ENCODE results near the gene TNRC6C. TPM values are rescaled to one million over a fixed set of nuclear protein-coding genes. Genes with fewer than 3 reads are reported as not detected.

Gene TNRC6C
- total RNA-seq, 1 donor from 2014 or later = 20.9 TPM

GRCh38 chr17:78082988-78083387 is 124.5 kb downstream of the TNRC6C start:
- DNase-seq = peak; percentile 78

GRCh38 chr17:78086740-78087139 is 128.2 kb downstream of the TNRC6C start:
- DNase-seq = no peak

GRCh38 chr17:78088529-78088928 is 130.0 kb downstream of the TNRC6C start:
- DNase-seq = no peak

- DNase-seq = no peak
These were observed 131.2 kb downstream of the TNRC6C start for GRCh38 chr17:78089576-78090281.

GRCh38 chr17:78092794-78093324 is 134.4 kb downstream of the TNRC6C start:
- DNase-seq = no peak

- DNase-seq = no peak
These were observed 136.5 kb downstream of the TNRC6C start for GRCh38 chr17:78095035-78095434.

GRCh38 chr17:78096093-78096492 is 137.6 kb downstream of the TNRC6C start:
- DNase-seq = no peak

GRCh38 chr17:78101112-78101511 is 142.6 kb downstream of the TNRC6C start:
- DNase-seq = no peak

GRCh38 chr17:78101542-78101941 is 143.0 kb downstream of the TNRC6C start:
- DNase-seq = no peak

GRCh38 chr17:78103311-78103710 is 144.8 kb downstream of the TNRC6C start:
- DNase-seq = no peak

- no peak for DNase-seq
These were observed 146.0 kb downstream of the TNRC6C start for GRCh38 chr17:78104540-78104941.

GRCh38 chr17:78105101-78105500 is 146.6 kb downstream of the TNRC6C start:
- no peak for DNase-seq

- peak; percentile 55 for DNase-seq
These were observed 147.0 kb downstream of the TNRC6C start for GRCh38 chr17:78105551-78105950.

- no peak for DNase-seq
These were observed 147.7 kb downstream of the TNRC6C start for GRCh38 chr17:78106211-78106610.

GRCh38 chr17:78107457-78107856 is 149.0 kb downstream of the TNRC6C start:
- no peak for DNase-seq

- DNase-seq = no peak
These were observed 149.6 kb downstream of the TNRC6C start for GRCh38 chr17:78107976-78108725.

GRCh38 chr17:78108726-78109488 is 150.4 kb downstream of the TNRC6C start:
- no peak for DNase-seq

- no peak for DNase-seq
These were observed 150.9 kb downstream of the TNRC6C start for GRCh38 chr17:78109489-78109761.

GRCh38 chr17:78110363-78111015 is 152.0 kb downstream of the TNRC6C start:
- no peak for DNase-seq

GRCh38 chr17:78111016-78111726 is 152.7 kb downstream of the TNRC6C start:
- no peak for DNase-seq

- no peak for DNase-seq
These were observed 153.4 kb downstream of the TNRC6C start for GRCh38 chr17:78111727-78112517.

Measured in tongue (tissue), 2 donors.